Raji (cell line): ENCODE data around the gene ASPSCR1.

Source experiments
- POLR2A ChIP-seq: IDR thresholded peaks from 2 replicates; pipeline ENCODE4 v1.6.1; 2011; ENCODE audit warnings: low read depth, low read length, control low read depth; ENCODE audit not compliant: insufficient read depth

The ASPSCR1 gene

GRCh38 chr17:81977211-81977808 is at the start of gene ASPSCR1:
ASPSCR1 (plus strand) TSS chr17:81977629; CDS start chr17:81977647, 18 bp downstream.
- TF ChIP-seq POLR2A, result peak; percentile 87

DNA sequence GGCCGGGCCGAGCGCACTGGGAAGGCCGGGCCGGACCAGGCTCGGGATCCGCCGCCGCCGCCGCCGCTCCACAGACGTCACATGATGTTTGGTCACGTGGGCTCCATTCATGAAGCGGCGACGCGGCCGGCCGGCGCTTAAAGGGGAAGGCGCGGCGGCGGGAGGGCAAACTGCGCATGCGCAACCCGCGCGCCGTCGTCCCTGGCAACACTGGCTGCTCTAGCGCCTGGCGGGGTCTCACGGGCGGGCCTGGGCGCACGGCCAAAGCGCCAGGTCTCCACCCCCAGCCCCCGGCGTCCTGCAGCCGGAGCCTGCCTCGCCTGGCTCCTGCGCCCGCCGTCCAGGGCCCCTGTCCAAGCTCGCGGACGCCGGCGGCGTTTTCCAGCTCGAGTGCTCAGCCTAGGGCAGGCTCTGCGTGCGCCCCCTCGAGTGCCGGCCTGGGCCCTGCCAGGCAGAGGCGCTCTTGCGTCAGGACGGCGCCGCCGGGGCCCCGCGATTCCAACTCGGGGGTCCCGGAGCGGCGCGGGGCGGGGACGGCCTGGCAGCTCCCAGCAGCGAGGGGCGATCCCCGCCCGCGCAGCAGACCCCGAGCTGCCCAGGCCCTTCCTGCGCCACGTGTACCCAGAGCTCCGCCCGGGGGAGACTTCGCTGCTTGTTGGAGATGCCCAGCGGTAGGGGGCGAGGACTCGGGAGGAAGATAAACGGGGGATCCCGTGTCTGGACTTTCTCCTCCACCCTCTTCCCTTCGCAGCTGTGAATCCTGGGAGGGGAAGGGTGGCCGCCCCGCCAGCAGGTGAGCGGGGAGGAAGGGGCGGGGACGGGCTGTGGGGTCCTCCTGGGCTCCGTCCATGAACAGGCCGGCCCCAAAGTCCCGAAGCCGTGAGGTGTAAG is 49.5 kb upstream of the ASPSCR1 start, which contains the start of gene MAFG:
Gene MAFG (minus strand): TSS at position 83 of the 891 bp plus-strand sequence. CDS start 4,550 bp downstream, outside the sequence.
- peak; percentile 65 for TF ChIP-seq POLR2A

GRCh38 chr17:81928544-81929252 is 48.7 kb upstream of the ASPSCR1 start:
- no peak for TF ChIP-seq POLR2A

GRCh38 chr17:81929253-81930141 is 47.9 kb upstream of the ASPSCR1 start:
- no peak for TF ChIP-seq POLR2A

DNA sequence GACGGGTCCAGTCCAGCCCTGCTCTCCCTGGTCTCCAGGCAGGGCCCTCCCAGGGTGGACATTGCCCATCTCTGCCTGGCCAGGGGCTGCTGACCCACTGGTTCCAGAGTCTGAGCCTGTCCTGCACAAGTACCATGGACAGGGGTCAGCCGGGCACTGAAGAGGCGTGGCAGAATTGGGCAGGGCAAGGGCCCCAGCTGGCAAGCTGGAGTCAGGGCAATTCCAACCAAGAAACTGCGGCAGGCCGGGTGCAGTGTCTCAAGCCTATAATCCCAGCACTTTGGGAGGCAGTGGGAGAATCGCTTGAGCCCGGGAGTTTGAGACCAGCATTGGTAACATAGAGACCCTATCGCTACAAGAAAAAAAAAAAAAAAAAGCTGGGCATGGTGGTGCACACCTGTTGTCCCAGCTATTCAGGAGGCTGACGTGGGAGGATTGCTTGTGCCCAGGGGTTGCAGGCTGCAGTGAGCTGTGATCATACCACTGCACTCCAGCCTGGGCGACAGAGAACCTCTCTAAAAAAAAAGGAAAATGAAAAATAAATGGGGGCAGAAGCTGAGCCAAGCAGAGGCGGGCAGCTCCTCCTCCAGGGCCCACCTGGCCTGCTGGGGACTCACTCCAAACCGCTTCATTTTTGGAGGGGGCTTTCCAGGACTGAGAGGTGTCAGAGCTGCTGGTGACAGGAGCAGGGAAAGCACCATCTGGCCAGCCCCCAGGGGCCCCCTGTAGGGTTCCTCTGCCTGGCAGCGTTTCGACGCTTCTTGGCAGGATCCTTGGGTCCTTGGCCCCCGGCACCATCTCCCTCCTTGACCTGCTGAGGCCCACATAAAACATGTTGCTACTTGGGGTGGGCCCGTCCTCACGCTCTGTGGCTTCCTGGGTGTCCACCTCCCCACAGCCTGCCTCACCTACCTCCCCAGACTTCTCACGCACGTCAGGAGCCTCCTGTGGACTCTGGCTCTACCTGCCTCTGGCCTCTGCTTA is 47.0 kb upstream of the ASPSCR1 start:
- TF ChIP-seq POLR2A, result no peak

- TF ChIP-seq POLR2A, result no peak
Observed at GRCh38 chr17:81931189-81931556, 46.3 kb upstream of the ASPSCR1 start.

DNA sequence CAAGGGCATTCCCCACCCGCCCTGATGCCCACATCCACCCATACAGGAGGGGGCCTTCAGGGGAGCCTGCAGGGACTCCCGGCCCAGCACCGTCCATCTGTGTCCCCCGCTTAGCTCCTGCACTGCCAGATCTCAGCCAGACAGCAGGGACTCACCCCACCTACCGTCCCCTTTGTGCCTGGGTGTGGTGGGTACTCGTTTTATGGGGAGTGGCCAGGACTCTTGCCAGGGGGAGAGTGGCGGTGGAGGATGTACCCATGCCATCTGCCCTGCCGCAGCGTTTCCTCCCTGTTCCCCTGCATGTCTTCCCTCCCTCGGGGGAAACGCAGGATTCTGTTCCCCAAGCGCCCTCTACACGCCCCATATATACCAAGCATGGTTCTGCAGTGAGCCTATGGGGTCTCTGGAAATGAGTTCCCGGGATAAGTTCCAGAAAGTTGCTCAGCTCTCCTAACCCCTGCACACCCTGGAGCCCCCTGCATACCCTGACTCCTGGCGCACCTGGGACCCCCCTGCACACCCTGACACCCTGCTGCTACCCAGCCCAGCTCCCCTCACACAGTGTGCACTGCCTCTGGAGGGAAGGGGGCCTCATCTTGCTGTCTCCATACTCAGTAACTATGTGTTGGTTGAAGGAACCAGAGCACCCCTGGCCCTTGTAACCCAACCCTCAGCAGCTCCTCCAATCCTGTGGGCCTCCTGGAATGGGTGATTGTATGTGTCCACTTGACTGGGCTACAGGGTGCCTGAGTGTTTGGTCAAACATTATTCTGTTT is 45.7 kb upstream of the ASPSCR1 start:
- TF ChIP-seq POLR2A, result peak; percentile 58; the same call in 1 of the 2 replicates

- peak; percentile 2; the same call in 1 of the 2 replicates for TF ChIP-seq POLR2A
Observed at GRCh38 chr17:81932333-81932983, 45.0 kb upstream of the ASPSCR1 start.

DNA sequence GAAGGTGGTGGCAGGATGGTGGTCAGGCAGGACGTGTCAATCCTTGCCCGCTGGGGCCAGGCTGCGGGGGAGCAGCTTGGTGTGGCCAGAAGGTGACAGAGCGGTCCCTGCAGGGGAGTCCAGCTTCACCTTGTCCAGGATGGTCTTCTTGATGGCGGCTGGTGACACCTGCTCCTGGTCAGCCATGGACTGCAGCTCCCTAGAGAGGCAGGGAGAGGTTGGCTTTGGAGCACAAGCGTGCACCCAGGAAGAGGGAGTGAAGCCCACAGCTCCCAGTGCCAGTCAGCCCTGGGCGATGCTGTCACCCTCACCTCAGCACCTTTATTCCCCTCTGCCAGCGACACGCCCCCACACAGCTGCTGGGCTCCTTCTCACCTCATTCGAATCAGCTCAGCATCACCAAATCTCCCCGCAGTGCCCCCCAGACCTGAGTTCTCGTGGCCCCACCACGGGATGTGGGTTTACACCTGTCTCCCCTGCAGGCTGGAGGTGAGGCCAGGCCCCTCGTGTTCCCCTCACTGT is 44.2 kb upstream of the ASPSCR1 start:
- TF ChIP-seq POLR2A, result no peak

DNA sequence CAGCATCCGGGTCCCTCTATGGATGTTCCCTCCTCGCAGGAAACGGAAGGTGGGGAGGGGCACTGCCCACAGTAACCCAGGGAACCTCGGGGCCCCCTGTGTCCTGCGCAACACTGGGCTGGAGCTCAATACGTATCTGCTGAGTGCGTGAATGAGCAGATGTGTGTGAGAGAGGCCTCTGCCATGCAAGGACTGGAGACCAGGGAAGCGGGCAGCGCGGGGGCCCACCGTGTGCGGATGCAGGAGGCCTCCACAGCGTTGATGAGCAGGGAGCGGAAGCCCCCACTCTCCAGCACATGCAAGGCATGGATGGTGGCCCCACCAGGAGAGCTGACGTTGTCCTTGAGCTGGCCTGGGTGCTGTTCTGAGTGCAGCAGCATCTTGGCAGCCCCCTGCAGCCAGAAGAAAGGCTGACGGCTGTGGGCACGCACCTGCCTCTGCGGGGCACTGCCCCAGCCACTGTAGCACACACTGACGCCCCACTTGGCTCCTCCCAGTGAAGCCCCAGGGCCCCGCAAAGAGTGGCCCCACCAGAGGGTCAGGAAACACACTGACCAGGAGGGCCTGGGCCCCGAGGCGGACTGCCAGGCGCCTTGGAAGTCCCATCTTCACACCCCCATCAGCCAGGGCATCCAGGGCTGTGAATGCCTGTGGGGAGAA is 43.2 kb upstream of the ASPSCR1 start:
- 0 out of 2 replicates have a peak, but pooled peaks have one; percentile 19 for TF ChIP-seq POLR2A
